Retina (tissue), 1 donor: ENCODE measurements around the gene SCN1B.
"Not testable (repeated sequence)": the region's sequence is repeated elsewhere in the genome, so short reads cannot be mapped to it uniquely, and the experiment has no call there.

Source experiments
- DNase-seq: peaks from one replicate; pipeline ENCODE4 v3.0.0-alpha.2; 2016

The SCN1B gene

DNA sequence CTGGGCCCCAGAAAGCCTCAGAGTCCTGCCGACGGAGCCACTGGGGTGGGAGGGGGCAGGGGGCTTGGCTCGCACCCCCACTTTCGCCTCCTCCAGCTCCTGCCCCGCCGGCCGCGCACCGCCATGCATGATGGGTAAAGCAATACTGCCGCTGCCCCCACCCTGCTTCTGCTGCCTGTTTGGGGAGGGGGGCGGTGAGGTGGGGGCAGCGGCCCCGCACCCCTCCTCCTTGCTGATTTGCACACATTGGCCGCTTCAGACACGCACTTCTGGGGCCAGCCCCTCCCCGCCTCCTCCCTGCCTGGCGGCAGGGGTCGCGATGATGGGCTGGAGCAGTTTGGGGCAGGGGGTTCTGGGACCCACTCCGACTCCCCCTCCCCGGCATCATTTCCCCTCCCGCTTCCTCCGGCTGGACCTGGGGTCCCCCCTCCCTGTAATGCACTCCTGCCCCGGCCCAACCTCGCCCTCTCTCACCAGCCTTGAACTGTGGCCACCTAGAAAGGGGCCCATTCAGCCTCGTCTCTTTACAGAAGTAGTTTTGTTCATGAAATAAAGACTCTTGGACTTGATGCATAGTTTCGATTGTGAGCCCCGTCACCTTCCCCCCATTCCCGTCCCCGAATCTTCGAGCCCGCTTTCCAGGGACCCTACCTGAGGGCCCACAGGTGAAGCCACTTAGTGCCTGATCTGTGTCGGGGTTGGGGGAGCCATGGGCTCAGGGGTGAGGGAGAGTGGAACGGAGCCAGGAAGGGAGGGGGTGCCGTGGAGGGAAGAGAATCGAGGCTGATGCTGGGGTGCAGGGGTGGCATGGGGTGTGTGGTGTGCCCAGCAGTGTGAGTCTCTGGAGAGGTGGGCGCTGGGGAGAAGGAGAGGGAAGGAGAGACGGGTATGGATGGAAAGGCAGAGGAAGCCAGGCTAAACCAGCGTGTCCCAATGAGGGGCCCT, 9.9 kb downstream of the SCN1B start:
- no peak for DNase-seq

DNA sequence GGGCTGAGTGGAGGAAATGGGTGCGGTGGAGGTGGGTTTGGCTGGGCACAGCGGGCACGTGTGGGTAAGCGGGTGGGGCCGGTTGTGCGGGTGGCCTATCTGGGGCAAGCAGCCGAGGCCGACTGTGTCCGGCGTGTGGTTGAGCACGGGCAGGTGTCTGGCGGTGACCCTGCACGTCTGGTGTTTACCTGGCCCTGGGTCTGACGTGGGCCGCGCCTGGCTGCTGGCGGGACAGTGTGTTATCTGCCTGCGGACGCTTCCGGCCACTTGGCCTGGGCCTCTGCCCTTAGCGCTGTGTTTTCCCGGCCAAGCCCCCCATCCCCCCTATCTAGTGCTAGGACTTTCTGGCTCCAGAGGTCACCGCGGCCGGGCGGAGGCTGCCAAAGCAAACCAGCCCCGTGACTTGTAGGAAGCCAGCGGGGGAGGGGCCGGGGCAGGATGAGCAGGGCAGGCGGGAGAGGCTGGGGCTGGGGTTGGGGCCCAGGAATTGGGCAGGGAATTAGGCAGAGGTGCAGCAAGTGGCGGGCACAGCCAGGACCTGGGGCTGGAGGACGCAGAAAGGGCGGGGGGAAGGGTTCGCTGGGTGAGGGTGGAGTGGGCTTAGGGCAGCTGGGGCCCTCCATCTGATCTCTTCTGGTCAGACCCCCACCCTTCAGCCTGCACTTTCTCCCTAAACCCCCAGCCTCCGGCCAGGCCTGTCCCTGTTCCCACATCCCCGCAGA, 10.7 kb downstream of the SCN1B start:
- DNase-seq, result no peak

DNA sequence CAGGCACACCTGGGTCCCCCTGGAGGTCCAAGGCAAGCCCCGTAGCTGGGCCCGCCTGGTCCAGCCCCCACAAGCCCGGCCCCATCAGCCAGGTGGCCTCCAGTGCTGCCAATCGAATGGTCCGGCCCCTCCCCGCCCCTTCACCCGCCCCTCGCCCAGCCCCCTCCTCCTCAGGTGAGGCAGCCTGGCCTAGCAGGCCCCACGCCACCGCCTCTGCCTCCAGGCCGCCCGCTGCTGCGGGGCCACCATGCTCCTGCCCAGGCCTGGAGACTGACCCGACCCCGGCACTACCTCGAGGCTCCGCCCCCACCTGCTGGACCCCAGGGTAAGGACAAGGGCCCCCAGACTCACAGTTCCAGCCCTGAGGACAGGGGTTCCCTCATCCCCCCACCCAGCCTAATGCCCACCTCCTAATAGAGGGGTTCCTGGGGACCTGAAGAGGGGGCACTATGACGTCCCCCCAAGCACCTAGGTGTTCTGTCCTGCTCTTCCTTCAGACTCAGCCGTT, 11.3 kb downstream of the SCN1B start, which contains the start of gene HPN:
HPN (plus strand) TSS at position 174 of the 508 bp plus-strand sequence. CDS start 786 bp downstream, outside the sequence.
- no peak for DNase-seq

DNA sequence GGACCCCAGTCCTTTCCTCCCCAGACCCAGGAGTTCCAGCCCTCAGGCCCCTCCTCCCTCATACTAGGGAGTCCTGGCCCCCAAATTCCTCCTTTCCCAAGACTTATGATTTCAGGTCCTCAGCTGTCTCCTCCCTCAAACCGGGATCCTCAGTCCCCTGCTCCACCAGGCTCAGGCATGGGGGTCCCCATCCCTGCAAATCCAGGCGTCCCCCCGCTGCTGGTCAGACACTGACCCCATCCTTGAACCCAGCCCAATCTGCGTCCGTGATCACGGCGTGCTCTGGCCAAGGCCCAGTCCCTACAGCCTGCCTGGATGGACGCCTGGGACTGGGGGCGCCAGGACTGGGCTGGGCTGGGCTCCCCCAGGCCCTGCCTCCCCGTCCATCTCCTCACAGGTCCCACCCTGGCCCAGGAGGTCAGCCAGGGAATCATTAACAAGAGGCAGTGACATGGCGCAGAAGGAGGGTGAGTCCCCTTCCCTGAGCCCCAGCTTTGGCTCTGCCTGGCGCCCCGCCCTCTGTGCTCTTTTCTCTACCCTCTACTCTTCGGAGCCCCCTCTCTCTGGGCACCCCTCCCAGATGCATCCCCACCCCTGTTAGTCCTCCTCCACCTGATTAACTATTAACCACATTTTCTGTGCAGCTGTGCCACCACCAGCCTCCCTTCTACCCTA, 11.9 kb downstream of the SCN1B start:
- DNase-seq, result no peak

DNA sequence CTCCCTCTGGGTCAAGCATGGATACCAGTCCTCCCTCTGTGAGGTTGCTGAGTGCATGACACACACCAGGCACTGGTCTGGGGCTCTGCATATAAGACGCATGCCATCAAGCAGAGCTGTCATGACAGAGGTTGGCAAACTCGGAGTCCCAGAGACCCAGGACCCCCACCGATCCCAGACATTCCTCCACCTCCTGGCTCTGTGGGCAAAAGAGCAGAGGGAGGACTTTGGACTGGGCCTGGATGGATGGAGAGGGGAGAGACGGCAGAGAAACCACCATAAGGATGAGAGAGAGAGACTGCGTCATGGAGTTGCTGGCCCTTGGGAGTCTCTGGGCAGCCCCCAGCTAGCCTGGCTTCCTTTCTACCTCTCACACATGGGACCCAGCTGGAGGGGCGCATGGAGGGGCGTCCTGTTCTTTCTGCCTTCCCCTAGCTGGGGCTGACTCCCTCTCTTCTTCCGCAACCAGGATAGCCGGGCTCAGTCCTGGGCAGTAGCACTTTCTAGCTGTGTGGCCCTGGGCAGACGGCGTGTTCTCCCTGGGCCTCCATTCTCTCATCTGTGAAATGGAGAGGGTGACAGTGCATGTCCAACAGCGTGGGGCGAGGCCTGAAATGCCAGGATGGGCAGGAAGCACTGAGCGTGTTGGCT, 12.8 kb downstream of the SCN1B start:
- no peak for DNase-seq

DNA sequence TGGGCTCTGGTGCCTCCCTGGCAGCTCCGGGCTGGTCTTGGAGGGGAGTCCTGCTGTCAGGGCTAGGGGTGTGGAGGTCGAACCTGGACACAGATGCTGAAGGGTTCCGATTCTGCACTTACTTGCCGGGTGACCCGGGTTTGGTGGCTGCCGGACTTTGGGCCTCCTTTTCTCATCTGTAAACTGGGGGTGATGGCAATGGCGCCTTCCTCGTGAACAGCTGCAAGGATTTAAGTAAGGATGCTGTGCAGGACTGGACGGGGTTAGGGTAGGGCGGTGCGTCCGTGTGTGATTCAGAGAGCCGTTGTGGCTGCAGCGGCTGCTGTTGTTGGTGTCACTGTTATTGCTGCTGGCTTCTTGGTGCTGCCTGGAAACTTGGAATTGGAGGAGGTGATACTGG, 13.6 kb downstream of the SCN1B start:
- DNase-seq, result no peak

DNA sequence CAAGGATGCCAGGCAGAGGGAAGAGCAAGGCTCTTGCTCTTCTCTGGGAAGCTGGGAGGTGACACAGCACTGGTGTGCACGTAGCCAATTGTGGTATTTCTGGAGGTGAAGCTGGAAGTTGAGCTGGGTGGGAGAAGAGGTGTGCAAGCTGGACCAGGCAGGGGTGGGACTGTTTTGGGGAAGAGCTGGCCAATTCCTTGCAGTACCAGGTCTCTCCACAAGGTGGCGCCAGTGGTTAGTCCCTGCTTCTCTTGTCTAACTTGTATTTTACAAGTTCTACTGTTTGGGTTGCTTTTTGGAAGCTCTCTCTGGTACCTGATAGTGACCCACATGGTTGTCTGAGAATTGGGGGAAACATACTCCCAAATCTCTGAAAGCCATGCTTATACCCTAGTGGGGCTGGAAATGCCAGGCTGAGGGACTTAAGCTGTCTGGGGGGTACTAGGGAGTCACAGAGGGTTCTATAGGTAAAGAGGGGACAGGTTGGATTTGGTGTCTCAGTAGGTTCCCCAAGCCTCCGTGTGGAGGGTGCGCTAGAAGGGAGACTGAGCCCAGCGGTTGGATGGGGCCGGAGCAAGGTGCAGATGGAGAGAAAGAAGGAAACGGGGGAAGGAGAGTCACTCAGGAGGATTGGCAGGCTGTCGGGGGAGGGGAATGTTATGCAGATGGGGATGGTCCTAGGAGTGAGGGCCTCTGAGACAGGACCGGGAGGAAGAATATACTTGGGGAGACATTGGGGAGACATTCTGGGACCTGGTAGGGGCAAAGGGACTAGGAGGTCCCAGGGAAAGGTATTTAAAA, 14.2 kb downstream of the SCN1B start:
- peak; percentile 89 for DNase-seq

DNA sequence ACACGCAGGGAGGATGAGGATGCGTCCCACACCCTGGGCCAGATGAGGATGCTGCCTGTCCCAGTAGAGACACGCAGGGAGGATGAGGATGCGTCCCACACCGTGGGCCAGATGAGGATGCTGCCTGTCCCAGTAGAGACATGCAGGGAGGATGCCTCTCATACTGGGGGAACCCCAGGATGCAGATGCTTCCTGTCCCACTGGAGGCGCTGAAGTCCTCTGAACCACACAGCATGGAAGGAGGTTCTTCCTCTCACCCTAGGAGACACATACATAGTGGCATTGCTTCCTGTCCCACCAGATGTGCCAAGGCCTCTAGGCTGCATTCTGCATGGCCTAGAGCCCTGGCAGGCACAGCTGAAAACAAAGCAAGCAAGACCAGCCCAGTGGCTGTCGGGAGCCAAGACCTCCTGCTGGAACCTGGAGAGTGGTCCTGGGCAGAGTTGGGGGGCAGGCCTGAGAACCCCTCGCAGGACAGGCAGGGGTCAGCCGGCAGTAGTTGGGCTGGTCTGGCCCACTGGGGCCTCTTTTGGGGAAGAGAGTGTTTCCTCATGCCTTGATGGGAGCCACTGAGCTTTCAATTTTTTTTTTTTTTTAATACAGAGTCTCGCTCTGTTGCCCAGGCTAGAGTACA, 15.5 kb downstream of the SCN1B start:
- DNase-seq, result no peak

DNA sequence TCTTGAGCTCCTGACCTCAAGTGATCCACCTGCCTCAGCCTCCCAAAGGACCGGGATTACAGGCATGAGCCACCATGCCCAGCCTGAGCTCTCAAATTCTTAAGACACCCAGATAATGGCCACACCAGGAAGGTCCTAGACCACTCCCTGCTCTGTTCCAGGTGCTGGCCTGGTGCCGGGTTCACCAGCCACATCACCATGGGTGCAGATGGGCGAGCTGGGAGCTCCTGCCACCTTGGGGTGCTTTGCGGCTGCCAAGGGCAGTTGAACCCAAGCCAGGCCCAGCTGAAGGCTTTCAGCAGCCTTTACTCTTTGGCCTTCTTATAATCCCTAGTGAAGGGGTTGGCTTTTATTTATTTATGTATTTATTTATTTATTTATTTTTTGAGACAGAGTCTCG, 16.2 kb downstream of the SCN1B start:
- DNase-seq, result no peak

DNA sequence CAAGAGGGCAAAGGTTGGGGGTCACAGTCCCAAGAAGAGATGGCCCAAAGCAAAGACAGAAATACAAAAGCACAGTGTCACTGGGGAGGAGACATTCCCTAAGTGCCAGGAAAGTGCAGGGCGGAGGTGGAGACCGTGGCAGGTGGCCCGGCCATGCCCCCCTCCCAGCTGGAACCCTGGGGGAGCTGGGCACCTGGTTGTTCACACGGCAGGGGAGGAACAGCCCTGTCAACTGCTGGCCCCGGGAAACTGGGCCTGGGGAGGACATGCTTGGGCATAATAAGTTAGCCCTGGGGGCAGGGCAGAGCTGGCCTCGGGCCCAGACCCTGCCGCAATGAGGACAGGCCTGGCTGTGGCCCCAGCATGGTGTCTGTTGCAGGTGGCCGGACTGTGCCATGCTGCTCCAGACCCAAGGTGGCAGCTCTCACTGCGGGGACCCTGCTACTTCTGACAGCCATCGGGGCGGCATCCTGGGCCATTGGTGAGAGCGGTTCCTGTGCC, 18.7 kb downstream of the SCN1B start:
- DNase-seq, result no peak

DNA sequence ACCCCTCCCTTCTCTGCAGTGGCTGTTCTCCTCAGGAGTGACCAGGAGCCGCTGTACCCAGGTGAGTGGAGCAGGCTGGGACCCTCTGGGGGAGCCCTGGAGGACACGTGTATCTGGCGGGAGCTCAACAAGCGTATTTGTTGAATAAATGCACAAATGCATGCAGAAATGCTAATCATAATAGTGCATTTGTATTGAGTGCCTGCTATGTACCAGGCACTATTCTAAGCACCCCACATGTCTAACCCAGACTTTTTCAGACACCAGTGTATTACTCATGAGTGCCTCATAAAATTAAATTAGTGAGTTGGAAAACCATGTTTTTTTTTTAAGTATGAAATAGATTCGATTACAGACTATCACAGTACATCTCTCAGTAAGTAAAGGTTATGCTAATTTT, 19.2 kb downstream of the SCN1B start:
- no peak for DNase-seq

DNA sequence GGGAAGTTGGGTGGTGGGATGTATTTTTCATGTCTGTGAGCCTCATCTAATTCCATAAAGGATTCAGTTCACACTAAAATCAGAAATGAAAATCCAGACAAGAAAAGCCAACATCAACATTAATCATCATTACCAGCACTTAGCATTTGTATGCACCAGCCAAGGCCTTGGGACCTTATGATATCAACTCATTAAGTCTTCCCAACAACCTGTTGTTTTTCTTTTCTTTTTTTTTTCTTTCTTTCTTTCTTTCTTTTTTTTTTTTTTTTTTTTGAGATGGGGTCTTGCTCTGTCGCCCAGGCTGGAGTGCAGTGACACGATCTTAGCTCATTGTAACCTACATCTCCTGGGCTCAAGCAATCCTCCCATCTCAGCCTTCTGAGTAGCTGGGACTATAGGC, 20.4 kb downstream of the SCN1B start:
- not testable (repeated sequence) for DNase-seq

DNA sequence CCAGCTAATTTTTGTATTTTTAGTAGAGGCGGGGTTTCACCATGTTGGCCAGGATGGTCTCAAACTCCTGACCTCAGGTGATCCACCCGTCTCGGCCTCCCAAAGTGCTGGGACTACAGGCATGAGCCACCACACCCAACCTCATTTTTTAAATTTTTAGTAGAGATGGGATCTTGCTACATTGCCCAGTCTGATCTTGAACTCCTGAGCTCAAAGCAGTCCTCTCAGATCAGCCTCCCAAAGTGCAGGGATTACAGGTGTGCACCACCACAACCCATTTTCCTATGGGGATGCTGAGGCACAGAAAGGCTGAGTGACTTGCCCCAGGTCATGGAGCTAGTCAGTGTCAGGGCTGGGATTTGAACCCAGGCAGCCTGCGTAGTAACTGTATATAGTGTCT, 21.0 kb downstream of the SCN1B start:
- not testable (repeated sequence) for DNase-seq

DNA sequence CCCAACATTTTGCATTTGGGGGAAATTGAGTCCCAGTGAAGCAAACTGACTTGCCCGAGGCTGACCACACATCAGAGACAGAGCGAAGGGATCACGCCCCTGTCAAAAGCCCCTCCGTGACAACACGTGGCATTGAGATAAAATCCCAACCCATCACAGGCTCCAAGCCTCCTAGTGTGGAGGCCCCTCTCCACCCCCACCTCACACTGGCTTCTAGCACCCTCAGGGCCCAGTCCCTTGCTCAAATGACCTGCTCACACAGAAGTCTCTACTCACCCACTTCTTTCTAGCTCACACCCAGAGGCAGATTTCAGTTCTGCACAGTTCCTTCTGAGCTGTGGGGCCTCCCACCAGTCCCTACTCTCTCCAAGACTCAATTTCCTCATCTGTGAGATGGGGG, 21.5 kb downstream of the SCN1B start:
- no peak for DNase-seq

DNA sequence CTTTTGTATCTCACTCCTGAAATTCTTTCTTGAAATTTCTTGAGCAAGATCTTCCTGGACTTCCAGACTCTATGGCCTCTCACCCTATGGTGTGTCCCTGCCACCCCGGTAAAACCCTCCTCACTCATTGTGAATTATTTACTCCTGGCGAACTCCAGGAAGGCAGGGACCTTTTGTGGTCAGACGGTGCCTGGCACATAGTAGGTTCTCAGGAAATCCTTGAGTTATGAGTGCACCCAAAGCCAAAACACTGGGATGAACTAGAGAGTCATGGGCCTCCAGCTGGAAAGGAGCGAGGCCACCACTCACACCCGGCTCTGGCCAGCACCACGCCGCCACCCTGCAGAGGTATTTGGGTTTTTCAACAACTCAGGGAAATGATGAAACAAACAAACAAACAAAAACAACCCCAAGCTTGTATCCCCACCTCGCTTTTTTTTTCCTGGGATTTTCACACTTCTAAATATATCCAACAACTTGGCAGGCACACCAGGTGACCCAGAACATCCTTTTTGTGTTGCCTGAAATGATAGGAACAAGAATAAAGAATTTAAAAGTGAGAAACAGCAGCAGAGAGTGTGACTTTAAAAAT, 22.4 kb downstream of the SCN1B start:
- no peak for DNase-seq

DNA sequence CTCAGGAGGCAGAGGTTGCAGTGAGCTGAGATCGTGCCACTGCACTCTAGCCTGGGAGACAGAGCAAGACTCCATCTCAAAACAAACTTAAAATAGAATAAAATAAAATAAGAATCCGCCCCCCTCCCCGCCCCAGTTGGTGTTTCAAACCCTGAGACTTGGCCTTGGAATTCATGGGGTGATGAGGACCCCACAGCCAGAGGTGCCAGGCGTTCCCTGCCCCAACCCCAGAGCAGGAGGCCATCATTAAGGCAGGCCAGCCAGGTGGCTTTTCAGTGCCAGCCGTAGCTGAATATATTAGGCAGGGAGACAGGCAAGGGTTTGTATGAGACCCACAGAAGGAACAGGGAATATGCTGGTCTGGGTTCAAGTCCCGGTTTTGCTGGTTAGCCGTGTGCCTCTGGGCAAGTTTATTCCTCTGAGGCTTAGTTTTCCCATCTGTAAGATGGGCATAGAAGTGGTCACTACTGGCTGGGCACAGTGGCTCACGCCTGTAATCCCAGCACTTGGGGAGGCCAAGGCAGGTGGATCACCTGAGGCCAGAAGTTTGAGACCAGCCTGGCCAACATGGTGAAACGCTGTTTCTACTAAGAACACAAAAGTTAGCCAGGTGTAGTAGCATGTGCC, 23.5 kb downstream of the SCN1B start:
- DNase-seq, result no peak

DNA sequence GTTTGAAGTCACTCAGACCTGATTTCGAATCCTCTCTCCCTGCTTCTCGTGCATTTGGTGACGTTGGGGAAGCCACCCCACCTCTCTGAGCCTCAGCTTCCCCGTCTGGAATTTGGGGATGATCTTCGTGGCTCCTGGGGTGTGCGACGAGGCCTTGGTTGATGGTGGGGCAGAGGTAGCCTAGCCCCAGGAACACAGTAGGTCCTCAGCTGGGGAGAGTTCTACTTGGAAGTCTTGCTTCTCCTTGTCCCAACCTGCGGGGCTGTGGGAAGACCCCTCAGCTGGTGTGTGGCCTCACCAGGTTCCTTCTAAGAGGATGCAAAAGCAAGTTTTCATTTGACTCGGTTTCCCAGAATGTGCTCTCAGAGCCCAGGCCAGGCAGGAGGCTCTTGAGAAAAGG, 24.4 kb downstream of the SCN1B start:
- DNase-seq, result no peak

DNA sequence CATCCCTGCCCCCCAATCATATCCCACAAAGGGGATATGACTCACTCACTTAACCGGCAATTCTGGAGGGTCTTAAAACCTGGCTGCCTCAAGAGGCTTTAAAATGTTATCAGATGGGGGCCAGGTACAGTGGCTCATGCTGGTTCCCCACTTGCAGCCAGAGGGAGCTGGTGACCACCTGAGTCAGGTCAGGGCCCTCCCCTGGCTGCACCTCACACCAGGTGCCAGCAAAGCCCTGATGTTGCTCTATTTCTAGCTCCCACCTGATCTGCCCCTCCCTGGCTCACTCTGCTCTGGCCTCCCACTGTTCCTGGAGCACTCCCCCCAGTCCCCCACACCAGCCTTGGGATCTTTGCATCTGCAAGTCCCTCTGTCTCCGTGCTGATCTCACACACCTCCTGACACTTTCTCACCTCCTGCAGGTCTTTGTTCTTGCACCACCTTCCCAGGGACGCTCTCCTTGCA, 25.5 kb downstream of the SCN1B start:
- DNase-seq, result no peak

DNA sequence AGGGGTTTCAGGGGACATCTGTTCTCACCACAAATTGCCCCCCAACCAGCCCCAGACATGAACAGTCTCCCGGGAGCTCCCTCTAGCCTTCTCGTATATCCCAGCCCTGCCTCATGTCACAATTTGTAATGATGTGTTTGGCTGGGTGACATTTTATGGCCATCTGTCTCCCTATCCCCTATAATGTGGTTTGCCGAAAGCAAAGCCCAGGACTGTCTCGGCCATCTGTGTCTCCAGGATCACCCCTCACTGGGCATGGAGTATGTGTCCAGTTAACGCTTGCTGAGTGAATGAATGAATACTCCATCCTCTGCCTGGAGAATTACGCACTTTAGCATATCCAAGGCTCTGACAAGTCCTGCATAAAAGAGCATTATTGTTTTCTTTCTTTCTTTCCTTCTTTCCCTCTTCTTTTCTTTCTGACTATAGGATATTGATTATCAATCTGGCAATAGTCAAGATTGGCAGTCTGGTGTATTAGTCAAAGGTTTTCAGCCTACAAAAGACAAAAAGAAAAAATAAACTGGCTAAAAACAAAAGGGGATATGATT, 26.3 kb downstream of the SCN1B start:
- no peak for DNase-seq

DNA sequence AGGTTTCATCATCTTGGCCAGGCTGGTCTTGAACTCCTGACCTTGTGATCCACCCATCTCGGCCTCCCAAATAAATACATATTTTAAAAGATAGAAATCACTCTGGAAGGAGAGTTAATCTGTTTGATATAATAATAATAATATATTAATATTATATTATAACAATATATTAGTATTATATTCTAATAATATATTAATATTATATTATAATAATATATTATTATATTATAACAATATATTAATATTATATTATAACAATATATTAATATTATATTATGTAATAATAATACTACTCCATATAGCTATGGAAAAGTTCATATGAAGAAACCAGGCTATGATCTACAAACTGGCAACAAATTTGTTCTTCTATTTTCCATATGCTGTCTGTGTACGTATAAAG, 28.1 kb downstream of the SCN1B start:
- no peak for DNase-seq
